NCI-H2227 (cell line): ENCODE measurements around the gene TGFB1I1.
"Not testable (repeated sequence)": the region's sequence is repeated elsewhere in the genome, so short reads cannot be mapped to it uniquely, and the experiment has no call there.

Source experiments
- DNase-seq: peaks from one replicate; lab custom pipeline; 2025; ENCODE audit not compliant: unreplicated experiment; lab: John Stamatoyannopoulos, UW

TGFB1I1 gene

GRCh38 chr16:31471875-31472708 lies at the start of gene TGFB1I1:
TSS of gene TGFB1I1 (plus strand) at chr16:31472152. CDS start at chr16:31472189, 37 bp downstream.
- DNase-seq: peak; percentile 64

DNA sequence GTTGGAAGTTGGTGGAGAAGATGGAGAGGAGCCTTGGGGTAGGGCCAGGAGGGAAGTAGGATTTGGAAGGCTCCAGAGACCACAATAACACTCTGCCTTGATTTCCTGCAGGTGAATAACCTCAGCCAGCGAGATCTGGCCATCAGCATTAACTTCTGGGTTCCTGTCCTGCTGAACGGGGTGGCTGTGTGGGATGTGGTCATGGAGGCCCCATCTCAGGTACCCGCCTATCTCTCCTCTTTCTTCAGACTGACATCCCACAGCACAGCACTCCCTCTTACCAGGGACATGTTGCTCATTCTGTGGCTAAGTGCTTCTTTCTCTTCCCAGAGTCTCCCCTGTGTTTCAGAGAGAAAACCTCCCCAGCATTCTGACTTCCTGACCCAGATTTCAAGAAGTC lies 48.7 kb upstream of the TGFB1I1 start:
- DNase-seq: no peak

DNA sequence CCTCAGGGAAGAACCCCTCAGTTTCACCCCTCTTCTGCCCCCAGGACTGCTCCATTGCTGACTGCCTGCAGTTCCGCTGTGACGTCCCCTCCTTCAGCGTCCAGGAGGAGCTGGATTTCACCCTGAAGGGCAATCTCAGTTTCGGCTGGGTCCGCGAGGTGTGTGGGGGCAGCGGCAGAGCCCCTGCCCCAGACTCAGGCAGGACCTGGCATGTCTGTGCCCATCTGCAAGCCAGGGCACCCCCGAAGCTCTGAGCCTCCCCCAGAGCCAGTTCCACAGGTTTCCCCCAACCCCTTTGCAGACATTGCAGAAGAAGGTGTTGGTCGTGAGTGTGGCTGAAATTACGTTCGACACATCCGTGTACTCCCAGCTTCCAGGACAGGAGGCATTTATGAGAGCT lies 48.2 kb upstream of the TGFB1I1 start:
- DNase-seq: no peak

- DNase-seq: peak; percentile 92
These were observed 44.3 kb upstream of the TGFB1I1 start for GRCh38 chr16:31427441-31428278.

- DNase-seq: no peak
These were observed 43.7 kb upstream of the TGFB1I1 start, which contains the start of gene COX6A2 for GRCh38 chr16:31428279-31428597. TSS of gene COX6A2 (minus strand) at chr16:31428360. CDS start at chr16:31428325, 35 bp downstream.

- no peak for DNase-seq
These were observed 43.2 kb upstream of the TGFB1I1 start for GRCh38 chr16:31428638-31429247.

DNA sequence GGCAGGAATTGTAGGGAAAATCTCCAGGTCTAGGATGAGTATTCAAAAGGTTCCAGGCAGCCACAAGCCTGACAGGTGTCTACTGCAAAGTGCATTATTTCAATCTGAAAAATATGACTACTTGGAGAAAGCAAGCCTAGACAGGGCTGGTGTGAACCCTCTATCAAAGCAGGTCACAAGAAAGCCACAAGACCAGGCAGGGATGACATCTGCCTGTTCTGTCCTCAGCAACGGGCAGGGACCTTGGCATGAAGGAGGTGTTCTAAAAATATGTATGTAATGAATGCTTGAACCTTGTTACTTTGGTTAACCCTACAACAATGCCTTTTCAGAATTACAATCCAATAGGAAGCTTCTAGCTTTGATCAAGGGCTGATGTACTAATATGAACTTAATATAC lies 42.6 kb upstream of the TGFB1I1 start:
- no peak for DNase-seq

- no peak for DNase-seq
These were observed 42.2 kb upstream of the TGFB1I1 start for GRCh38 chr16:31429796-31430195.

DNA sequence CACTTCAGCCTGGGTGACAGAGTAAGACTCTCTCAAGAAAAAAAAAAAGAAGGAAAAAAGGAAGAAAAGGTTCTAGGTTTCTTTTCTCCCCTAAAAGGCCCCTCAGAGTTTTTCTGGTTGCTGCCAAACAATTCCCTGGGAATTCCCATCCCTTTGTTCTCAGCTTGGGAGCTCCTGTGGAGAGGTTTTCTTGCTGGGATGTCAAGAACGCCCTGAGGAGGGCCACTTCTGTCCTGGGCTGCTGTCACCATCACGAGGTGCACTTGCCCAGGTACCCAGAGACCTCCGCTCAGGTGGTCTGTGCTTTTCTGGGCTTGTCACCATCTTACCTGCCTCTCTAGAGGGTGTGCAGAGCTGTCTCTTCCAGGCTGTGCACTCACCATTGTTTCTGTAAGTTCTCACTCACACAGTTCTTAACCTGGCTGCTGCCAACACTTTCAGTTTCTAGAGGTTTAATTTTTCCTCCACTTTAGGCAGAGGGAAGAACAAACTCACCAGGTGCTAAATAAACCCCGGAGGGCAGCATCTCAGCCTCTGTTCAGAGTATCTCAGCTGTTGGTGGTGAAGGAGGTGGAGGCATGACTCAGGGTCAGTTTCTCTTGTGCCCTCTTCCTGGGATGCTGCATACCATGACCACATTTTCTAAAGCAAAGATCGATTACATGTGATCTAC lies 41.4 kb upstream of the TGFB1I1 start:
- no peak for DNase-seq

DNA sequence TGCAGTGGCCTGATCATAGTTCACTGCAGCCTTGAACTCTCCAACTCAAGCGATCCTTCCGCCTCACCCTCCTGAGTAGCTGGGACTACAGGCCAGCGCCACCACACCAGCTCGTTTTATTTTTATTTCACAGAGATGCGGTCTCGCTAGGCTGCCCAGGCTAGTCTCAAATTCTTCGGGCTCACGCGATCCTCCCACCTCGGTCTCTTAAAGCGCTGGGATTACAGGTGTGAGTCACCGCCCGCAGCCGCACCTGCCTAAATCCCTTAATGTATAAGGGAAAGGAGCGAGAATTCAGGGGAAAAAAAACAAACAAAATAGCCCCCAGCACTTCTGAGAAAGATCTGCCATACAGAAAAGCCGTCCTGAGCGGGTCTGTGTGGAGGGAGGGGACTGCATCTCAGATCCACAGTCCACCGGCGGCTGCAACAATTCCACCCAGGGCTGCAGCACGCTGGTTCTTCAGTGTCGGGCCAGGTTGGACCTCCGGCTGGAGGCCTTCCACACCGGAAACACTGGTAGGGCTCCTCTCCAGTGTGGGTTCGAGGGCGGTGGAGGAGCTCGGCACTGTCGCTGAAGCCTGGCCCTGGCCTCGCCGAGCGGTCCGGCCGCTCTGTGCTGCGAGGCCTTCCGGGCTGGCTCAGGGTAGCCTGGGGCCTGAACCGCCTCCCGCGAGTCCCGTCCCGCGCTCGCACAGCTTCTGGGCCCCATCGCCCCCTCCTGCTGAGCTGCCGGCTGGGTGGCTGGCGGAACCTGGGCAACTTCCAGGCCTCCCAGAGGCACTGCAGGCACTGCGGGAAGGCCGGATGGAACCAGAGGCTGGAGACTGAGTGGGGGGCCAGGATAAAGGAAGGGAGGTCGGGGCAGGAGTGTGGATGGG lies 36.4 kb upstream of the TGFB1I1 start:
- no peak for DNase-seq

DNA sequence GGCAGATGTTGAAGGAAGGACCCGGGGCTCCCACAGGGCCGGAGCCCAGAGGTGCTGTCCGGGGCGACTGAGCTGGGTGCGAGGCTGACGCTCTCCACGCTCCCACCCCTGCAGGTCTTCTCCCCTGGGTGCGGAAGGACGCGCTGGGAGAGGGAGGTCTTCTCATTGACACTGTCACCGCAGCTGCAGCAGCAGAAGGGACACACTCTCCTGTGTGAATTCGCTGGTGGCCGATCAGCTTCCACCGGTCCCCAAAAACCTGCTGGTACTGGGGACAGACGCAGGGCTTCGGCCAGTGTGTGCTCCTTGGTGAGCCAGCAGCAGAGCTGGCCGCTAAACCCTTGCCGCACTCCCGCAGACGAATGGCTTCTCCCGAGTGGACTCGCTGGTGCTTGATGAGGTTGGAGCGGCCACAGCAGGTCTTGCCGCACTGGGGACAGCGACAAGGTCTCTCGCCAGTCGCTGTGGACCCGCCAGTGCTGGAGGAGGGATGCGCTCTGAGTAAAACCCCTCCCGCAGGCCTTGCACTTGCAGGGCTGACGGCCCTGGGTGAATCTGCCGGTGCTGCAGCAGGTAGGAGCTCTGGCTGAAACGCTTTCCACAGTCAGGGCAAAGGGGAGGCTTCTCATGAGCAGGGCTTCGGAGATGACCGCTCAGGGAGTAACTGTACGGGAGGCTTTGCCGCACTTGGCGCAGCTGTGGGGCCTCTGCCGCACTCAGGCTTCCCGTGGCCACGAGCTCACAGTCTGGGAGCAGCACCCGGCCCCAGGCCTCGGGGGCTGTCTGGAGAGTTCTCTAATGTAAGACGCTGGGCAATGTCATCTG lies 35.5 kb upstream of the TGFB1I1 start:
- no peak for DNase-seq

DNA sequence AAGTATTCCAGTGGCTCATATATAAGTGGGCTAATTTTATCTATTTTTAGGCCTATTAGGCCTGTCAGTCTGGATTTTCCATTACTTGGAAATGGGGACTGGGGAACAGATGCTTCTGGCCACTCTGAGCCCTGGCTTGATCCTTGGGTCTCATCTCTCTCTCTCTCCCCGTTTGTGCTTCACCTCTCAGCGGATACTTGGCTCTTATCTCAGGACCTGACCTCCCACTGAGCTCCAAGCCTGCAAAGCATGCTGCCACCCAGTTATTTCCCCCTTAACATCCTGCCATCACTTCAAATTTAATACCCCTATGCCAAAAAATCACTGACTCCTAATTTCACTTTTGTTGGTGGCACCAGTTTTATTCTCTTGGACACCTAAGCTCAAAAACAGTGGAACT lies 33.5 kb upstream of the TGFB1I1 start:
- no peak for DNase-seq

- not testable (repeated sequence) for DNase-seq
These were observed 32.9 kb upstream of the TGFB1I1 start for GRCh38 chr16:31439023-31439422.

DNA sequence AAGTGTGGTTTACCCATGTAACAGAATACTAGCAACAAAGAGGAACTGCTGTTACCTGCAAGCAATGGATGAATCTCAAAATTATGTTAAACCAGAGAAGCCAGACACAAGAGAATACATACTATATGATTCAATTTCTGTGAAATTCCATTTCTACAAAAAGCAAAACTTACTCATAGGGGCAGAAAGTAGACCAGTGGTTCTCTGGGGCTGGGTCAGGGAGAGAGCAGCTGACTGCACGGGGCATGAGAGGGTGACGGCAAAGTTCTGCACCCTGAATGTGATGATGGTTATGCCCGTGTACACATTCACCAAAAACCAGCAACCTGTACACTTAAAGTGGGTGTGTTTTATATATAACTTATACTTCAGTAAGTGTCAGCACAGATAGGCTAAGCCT lies 32.4 kb upstream of the TGFB1I1 start:
- no peak for DNase-seq

GRCh38 chr16:31440516-31441184 lies 31.3 kb upstream of the TGFB1I1 start:
- no peak for DNase-seq

DNA sequence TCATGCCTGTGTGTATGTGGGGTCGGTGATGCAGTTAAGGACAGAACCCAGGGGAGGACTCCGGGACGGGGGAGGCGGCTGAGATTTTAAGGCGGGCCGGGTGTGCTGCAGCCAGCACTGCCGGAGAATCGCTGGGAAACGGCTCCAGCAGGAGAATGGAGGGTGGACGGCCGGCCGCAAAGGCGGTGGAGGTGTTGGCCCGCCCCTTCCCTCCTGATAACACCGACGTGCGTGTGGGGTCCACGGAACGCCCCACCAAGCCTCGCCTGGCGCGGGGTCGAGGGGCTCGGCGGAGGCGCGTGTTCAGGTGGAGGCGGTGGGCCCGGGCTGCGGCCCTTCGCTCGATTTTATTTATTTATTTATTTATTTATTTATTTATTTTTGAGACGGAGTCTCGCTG lies 30.0 kb upstream of the TGFB1I1 start:
- peak; percentile 53 for DNase-seq

DNA sequence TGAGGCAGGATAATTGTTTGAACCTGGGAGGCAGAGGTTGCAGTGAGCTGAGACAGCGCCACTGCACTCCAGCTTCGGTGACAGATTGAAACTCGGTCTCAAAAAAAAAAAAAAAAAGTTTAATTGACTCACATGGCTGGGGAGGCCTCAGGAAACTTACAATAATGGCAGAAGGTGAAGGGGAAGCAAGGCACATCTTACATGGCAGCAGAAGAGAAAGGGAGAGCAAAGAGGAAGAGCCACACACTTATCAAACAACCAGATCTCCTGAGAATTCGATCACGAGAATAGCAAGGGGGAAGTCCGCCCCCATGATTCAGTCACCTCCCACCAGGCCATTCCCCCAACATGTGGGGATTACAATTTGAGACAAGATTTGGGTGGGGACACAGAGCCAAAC lies 26.0 kb upstream of the TGFB1I1 start:
- not testable (repeated sequence) for DNase-seq

DNA sequence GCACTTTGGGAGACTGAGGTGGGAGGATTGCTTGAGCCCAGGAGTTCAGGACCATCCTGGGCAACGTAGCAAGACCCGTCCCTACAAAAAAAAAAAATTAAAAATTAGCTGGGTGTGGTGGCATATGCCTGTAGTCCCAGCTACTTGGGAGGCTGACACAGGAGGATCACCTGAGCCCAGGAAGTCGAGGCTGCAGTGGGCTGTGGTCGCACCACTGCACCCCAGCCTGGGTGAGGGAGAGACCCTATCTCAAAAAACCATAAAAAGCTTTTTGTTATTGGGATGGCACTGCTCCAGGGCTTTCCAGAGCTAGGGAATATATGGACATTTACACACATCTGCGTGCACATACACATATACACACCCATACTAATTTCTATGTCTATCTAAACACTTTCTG lies 20.8 kb upstream of the TGFB1I1 start:
- DNase-seq: no peak
